Right atrium auricular region (tissue), 2 donors: ENCODE measurements around the gene ARFGAP1. TPM values are rescaled to one million over a fixed set of nuclear protein-coding genes. Genes with fewer than 3 reads are reported as not detected.

ENCODE experiments used
- DNase-seq: peaks from one replicate; pipeline ENCODE4 v3.0.0-alpha.2; 2019; ENCODE audit warnings: low spot score
- H3K27ac ChIP-seq, 2 donors: fragments of 200-600 bp; sonication (generic); 1 replicate in 1 of 2; 2 replicates in 1 of 2; pipeline ENCODE4 v1.5.1; 2016 to 2019
- H3K27me3 ChIP-seq, 2 donors: fragments of 200-600 bp; sonication (generic); one replicate each; pipeline versions ENCODE4 v1.5.1 to v1.6.0; 2017 to 2019
- H3K36me3 ChIP-seq: fragments of 200-600 bp; sonication (generic); one replicate; pipeline ENCODE4 v1.5.1; 2016
- H3K4me1 ChIP-seq, 2 donors: fragments of 200-600 bp; sonication (generic); one replicate each; pipeline versions ENCODE4 v1.5.1 to v1.6.0; 2017 to 2019
- H3K4me3 ChIP-seq, 2 donors: fragments of 200-600 bp; sonication (generic); 1 replicate in 1 of 2; 2 replicates in 1 of 2; pipeline ENCODE4 v1.5.1; 2017 to 2019; ENCODE audit warnings: mild to moderate bottlenecking in 1 of 2, moderate library complexity in 1 of 2
- H3K9me3 ChIP-seq, 2 donors: fragments of 200-600 bp; sonication (generic); one replicate each; pipeline ENCODE4 v1.5.1; 2019
- CTCF ChIP-seq, 2 donors: fragments of 200-600 bp; sonication (generic); IDR thresholded peaks; one replicate each; pipeline ENCODE4 v1.5.1; 2019; ENCODE audit warnings: antibody characterized with exemption in 2 of 2
- total RNA-seq, 2 donors: library from RNA; depleted of rRNA; stranded (reverse); fragments of >200 nt; gene quantifications; one replicate each; pipeline ENCODE4 v1.1.0, GENCODE V29; 2016

The ARFGAP1 gene
- total RNA-seq, 2 donors from 2014 or later = 19.1 to 20.7 TPM

GRCh38 chr20:63329331-63330083 is 56.9 kb downstream of the ARFGAP1 start:
- Histone ChIP-seq H3K4me1 (no peaks in the 10 kb centered on the region), H3K36me3 (no peaks in the 10 kb centered on the region), H3K9me3 (no peaks in the 10 kb centered on the region), H3K27ac (no peak overlapping the region), H3K4me3 (no peak overlapping the region), H3K27me3 (no peaks in the 10 kb centered on the region)
- DNase-seq = no peak
- no peak for TF ChIP-seq CTCF (IDR thresholded peaks at IDR 0.05)

DNA sequence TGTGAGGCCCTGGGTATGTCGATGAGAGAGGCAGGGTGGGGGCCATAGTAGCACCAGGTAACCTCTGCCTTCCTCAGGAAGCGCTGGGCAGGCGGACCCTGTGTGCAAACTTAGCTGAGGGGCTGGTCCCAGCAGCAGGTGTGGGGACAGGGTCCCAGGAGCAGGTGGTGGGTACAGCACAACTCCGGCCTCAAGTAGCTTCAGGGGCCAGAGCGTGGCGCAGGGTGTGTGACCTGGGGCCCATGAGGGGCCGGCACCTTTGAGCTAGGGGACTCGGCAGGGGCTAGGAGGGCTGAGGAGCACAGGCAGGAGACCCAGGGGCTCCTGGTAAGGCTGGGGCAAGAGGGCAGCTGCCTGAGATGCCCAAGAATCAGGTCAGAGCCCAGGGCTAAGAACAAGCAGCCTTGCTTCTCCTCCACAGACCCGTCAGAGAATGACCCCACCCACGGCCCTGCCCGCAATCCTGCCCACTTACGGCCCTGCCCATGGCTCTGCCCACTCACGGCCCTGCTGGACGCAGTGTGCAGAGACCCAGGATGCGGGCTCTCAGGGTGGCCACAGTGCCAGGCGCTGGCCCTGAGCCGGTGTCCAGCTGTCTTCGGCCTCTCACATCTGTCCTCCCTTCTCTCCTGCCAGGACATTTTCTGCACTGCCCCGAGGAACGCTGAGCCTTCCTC is 57.6 kb downstream of the ARFGAP1 start:
- DNase-seq = no peak
- no peaks in the 10 kb centered on the region for H3K9me3 ChIP-seq
- no peaks in the 10 kb centered on the region for H3K36me3 ChIP-seq
- no peaks in the 10 kb centered on the region for H3K27me3 ChIP-seq
- no peaks in the 10 kb centered on the region for H3K4me1 ChIP-seq
- H3K4me3 ChIP-seq = no peak overlapping the region
- no peak for TF ChIP-seq CTCF (IDR thresholded peaks at IDR 0.05)
- H3K27ac ChIP-seq = no peak overlapping the region

DNA sequence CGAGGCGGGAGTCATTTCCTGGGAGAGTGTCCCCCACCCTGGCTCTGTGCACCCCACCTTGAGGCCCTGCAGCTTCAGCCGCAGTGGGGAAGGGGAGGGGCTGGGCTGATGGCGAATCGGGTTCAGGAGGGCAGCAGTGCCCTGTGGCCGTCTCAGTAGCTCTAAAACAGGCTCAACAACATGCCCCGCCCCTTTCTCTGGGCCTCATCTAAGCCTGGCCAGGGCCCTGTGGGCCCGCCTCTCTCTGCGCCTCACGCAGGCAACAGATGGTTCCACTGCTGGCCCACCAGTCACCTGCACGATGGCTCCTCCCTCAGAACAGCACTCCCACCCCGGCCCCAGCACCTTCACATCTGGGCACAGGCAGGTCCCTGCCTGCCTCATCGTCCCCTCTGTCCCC is 58.3 kb downstream of the ARFGAP1 start:
- no peak for TF ChIP-seq CTCF (IDR thresholded peaks at IDR 0.05)
- H3K27me3 ChIP-seq = no peaks in the 10 kb centered on the region
- H3K36me3 ChIP-seq = no peaks in the 10 kb centered on the region

GRCh38 chr20:63331741-63332400 is 59.3 kb downstream of the ARFGAP1 start:
- no peak for TF ChIP-seq CTCF (IDR thresholded peaks at IDR 0.05)
- no peak for DNase-seq
- no peaks in the 10 kb centered on the region for H3K4me1 ChIP-seq
- no peaks in the 10 kb centered on the region for H3K27me3 ChIP-seq
- H3K27ac ChIP-seq = no peak overlapping the region
- no peaks in the 10 kb centered on the region for H3K36me3 ChIP-seq
- no peak overlapping the region for H3K4me3 ChIP-seq
- H3K9me3 ChIP-seq = no peaks in the 10 kb centered on the region

More for the DNA sequence above, 58.3 kb downstream of the ARFGAP1 start:
- Histone ChIP-seq H3K4me1 (no peaks in the 10 kb centered on the region), H3K9me3 (no peaks in the 10 kb centered on the region), H3K4me3 (no peak overlapping the region), H3K27ac (no peak overlapping the region)
- DNase-seq = no peak

DNA sequence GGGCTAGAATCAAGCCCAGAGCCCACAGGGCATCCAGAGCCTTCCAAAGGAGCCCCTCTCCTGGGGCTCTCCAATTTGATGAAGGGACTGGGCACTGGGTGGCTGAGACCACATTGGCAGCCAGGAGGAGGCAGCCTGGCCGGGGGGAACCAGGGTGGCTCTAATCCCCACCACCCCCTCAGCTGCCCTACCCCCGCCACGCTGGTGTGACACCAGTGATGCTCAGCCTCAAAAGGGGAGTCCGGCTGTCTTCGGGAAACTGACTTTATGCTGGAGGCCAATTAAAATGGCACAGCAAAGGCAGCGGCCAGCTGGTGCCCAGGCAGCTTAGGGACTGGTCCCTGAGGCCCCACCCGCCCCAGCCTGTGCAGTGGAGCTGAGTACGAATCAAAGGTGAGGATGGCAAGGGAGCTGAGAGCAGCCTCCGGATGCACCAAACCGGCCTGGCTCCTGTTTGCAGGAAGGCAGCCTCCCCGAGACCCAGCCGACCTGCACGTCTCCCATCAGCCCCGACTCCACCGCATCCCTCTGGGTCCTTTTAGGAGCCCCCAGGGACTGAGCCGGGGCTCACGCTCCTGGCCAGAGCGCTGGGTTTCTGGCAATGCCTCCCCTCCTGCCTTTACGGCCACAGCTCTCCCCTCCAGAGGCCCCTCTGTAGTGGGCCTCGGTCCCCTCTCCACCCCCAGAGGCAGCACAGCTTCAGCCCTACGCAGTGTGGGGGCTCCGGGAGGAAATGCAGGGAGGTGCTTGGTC is 60.1 kb downstream of the ARFGAP1 start:
- DNase-seq = no peak
- Histone ChIP-seq H3K27ac (no peak overlapping the region), H3K9me3 (no peaks in the 10 kb centered on the region), H3K4me3 (no peak overlapping the region), H3K36me3 (no peaks in the 10 kb centered on the region), H3K4me1 (no peaks in the 10 kb centered on the region), H3K27me3 (no peaks in the 10 kb centered on the region)
- no peak for TF ChIP-seq CTCF (IDR thresholded peaks at IDR 0.05)
